ENCODE measurements around the gene MDM4. TPM values are rescaled to one million over a fixed set of nuclear protein-coding genes. Genes with fewer than 3 reads are reported as not detected.
A peak's percentile ranks its signal among the peaks of the same experiment; 100 is the strongest.

The MDM4 gene
- total RNA-seq, 6 experiments from 2014 or later = 21.0 to 37.6 (median 25.3) TPM

DNA sequence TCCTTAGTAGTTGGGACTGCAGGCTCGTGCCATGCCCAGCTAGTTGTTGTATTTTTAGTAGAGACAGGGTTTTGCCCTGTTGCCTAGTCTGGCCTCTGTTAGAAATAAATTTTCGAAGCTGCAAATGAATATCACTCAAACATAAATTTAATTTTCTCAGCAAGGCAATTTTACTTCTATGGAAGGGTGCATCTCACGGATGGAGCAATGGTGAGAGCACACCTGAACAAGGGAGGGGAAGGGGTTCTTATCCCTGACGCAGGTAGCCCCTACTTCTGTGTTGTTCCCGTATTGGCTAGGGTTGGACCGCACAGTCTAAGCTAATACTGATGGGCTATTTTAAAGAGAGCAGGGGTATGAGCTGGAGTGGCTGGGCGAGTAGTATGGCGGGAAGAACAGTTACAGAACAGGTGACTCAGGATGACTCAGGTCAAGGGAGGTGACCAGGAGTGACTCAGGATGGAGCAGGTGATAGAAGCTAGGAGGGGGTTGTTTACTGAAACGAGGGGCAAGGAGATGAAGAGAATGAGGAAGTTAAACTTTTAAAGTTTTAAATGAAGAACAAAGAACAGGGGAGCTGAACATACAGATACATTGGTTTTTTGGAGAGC lies 7.5 kb downstream of the MDM4 start:
- intact Hi-C loops (cut with DNase I) = no loop called here
- WGBS (ENCODE audit: insufficient coverage, low coverage, low lambda C conversion rate, missing lambda C conversion rate) = 87% methylated on average over 9 of the region's 9 CpGs

GRCh38 chr1:204524986-204525385 lies 8.8 kb downstream of the MDM4 start:
- Histone ChIP-seq H3K9me3 (no peaks in the 10 kb centered on the region), H3K27me3 (no peaks in the 10 kb centered on the region), H3K27ac (no peak overlapping the region), H3K4me1 (no peaks in the 10 kb centered on the region), H3K4me3 (no peak overlapping the region), H3K36me3 (peaks cover 0 to 47% (median 12%) of the 10 kb centered on the region in 4 donors)
- TF ChIP-seq POLR2A (IDR thresholded peaks at IDR 0.05) = no peak
- TF ChIP-seq, protein P1, sequence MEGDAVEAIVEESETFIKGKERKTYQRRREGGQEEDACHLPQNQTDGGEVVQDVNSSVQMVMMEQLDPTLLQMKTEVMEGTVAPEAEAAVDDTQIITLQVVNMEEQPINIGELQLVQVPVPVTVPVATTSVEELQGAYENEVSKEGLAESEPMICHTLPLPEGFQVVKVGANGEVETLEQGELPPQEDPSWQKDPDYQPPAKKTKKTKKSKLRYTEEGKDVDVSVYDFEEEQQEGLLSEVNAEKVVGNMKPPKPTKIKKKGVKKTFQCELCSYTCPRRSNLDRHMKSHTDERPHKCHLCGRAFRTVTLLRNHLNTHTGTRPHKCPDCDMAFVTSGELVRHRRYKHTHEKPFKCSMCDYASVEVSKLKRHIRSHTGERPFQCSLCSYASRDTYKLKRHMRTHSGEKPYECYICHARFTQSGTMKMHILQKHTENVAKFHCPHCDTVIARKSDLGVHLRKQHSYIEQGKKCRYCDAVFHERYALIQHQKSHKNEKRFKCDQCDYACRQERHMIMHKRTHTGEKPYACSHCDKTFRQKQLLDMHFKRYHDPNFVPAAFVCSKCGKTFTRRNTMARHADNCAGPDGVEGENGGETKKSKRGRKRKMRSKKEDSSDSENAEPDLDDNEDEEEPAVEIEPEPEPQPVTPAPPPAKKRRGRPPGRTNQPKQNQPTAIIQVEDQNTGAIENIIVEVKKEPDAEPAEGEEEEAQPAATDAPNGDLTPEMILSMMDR (IDR thresholded peaks at IDR 0.05) = no peak
- DNase-seq (no peak), ATAC-seq (no peak)
- intact Hi-C loops (cut with DNase I) = no loop called here
- WGBS (ENCODE audit: insufficient coverage, low coverage, low lambda C conversion rate, missing lambda C conversion rate) = 58% methylated on average over 3 of the region's 3 CpGs

More for the DNA sequence above, 7.5 kb downstream of the MDM4 start:
- no peaks in the 10 kb centered on the region for H3K4me1 ChIP-seq
- no peak overlapping the region for H3K27ac ChIP-seq
- no peak for DNase-seq
- H3K36me3 ChIP-seq = peaks cover 0 to 35% (median 9%) of the 10 kb centered on the region in 4 donors
- no peak overlapping the region for H3K4me3 ChIP-seq
- no peaks in the 10 kb centered on the region for H3K27me3 ChIP-seq
- ATAC-seq = peak in 1 of 4 donors; percentile 18
- H3K9me3 ChIP-seq = no peaks in the 10 kb centered on the region
- TF ChIP-seq, protein P1 (IDR thresholded peaks at IDR 0.05) = no peak
- TF ChIP-seq POLR2A (IDR thresholded peaks at IDR 0.05) = no peak

- Histone ChIP-seq H3K27ac (no peak overlapping the region), H3K4me3 (no peak overlapping the region), H3K4me1 (no peaks in the 10 kb centered on the region), H3K36me3 (peaks cover 0 to 79% (median 27%) of the 10 kb centered on the region in 4 donors), H3K27me3 (no peaks in the 10 kb centered on the region), H3K9me3 (no peaks in the 10 kb centered on the region)
- intact Hi-C loops (cut with DNase I) = no loop called here
- DNase-seq (no peak), ATAC-seq (no peak)
- WGBS (ENCODE audit: insufficient coverage, low coverage, low lambda C conversion rate, missing lambda C conversion rate) = 100% methylated on average over 1 of the region's 5 CpGs
- no peak for TF ChIP-seq POLR2A (IDR thresholded peaks at IDR 0.05)
- TF ChIP-seq, protein P1 (IDR thresholded peaks at IDR 0.05) = no peak
Observed at GRCh38 chr1:204528241-204528640, 12.0 kb downstream of the MDM4 start.

GRCh38 chr1:204528677-204529076 lies 12.5 kb downstream of the MDM4 start:
- DNase-seq = no peak
- Histone ChIP-seq H3K9me3 (no peaks in the 10 kb centered on the region), H3K36me3 (peaks cover 0 to 84% (median 29%) of the 10 kb centered on the region in 4 donors), H3K27ac (no peak overlapping the region), H3K27me3 (no peaks in the 10 kb centered on the region), H3K4me1 (no peaks in the 10 kb centered on the region), H3K4me3 (no peak overlapping the region)
- 92% methylated on average over 6 of the region's 8 CpGs for WGBS (ENCODE audit: insufficient coverage, low coverage, low lambda C conversion rate, missing lambda C conversion rate)
- intact Hi-C loops (cut with DNase I) = no loop called here
- ATAC-seq = no peak
- TF ChIP-seq, protein P1 (IDR thresholded peaks at IDR 0.05) = no peak
- TF ChIP-seq POLR2A (IDR thresholded peaks at IDR 0.05) = no peak
